IMR-90 (cell line): ENCODE measurements around the gene SNRK. TPM values are rescaled to one million over a fixed set of nuclear protein-coding genes. Genes with fewer than 3 reads are reported as not detected.

ENCODE experiments used
- ATAC-seq: fragments of 200-7000 bp; cut with Tn5 transposase; 2 replicates; pipeline ENCODE4 v1.9.1; 2020; ENCODE audit warnings: low read depth, mild to moderate bottlenecking, moderate library complexity
- BruUV-seq: library from RNA; stranded (reverse); fragments of 400-500 nt; replicated peaks from 2 replicates; lab custom pipeline; 2021; lab: Mats Ljungman, UMichigan
- CTCF ChIA-PET: fragments of 300-600 bp; formaldehyde crosslinking; extraction: SDS; loops from one replicate; lab custom pipeline; 2021; ENCODE audit warnings: antibody characterized with exemption; lab: Yijun Ruan, JAX
- POLR2A ChIA-PET: fragments of 300-600 bp; sonication (Branson Sonifier 250); formaldehyde crosslinking; loops from one replicate; lab custom pipeline; 2022; ENCODE audit warnings: antibody characterized with exemption; ENCODE audit not compliant: unreplicated experiment; lab: Charles Lee
- DNase-seq: peaks from one replicate; pipeline ENCODE4 v3.0.0; 2013
- H2AFZ ChIP-seq: replicated peaks from 2 replicates; pipeline ENCODE3; 2013; ENCODE audit warnings: low read length, mild to moderate bottlenecking; ENCODE audit not compliant: poor library complexity
- H2AK5ac ChIP-seq: 2 replicates; pipeline ENCODE4 v1.6.1; 2013; ENCODE audit warnings: low read depth, low read length, inconsistent platforms
- H2AK9ac ChIP-seq: replicated peaks from 2 replicates; pipeline ENCODE3; 2013; ENCODE audit warnings: mild to moderate bottlenecking, low read depth, low read length, moderate library complexity; ENCODE audit not compliant: poor library complexity
- H2BK120ac ChIP-seq: 2 replicates; pipeline ENCODE4 v1.6.1; 2013; ENCODE audit warnings: low read depth, low read length, inconsistent platforms
- H2BK15ac ChIP-seq: 3 replicates; pipeline ENCODE4 v1.6.1; 2013; ENCODE audit warnings: low read depth, low read length, inconsistent platforms
- H2BK20ac ChIP-seq: 2 replicates; pipeline ENCODE4 v1.6.1; 2013; ENCODE audit warnings: low read depth, mild to moderate bottlenecking, inconsistent platforms, low read length, moderate library complexity
- H2BK5ac ChIP-seq: 2 replicates; pipeline ENCODE4 v1.6.1; 2013; ENCODE audit warnings: mild to moderate bottlenecking, low read depth, low read length, inconsistent platforms; ENCODE audit not compliant: poor library complexity, severe bottlenecking
- H3K14ac ChIP-seq: replicated peaks from 2 replicates; pipeline ENCODE4 v1.6.1; 2013; ENCODE audit warnings: low read depth, low read length, inconsistent platforms
- H3K18ac ChIP-seq: 2 replicates; pipeline ENCODE4 v1.6.1; 2013; ENCODE audit warnings: low read depth, low read length, control low read depth
- H3K23ac ChIP-seq: 2 replicates; pipeline ENCODE4 v1.6.1; 2013; ENCODE audit warnings: low read depth, low read length, inconsistent platforms
- H3K27ac ChIP-seq: 2 replicates; pipeline ENCODE4 v1.5.1; 2013; ENCODE audit warnings: mild to moderate bottlenecking, control low read depth, low read length; ENCODE audit not compliant: insufficient read depth
- H3K27me3 ChIP-seq: 2 replicates; pipeline ENCODE4 v1.6.1; 2013; ENCODE audit warnings: low read length; ENCODE audit not compliant: control insufficient read depth, insufficient read depth
- H3K36me3 ChIP-seq: 2 replicates; pipeline ENCODE4 v1.6.1; 2013; ENCODE audit warnings: low read length, mixed read lengths; ENCODE audit not compliant: control insufficient read depth, insufficient read depth
- H3K4ac ChIP-seq: 2 replicates; pipeline ENCODE4 v1.6.1; 2013; ENCODE audit warnings: low read depth, low read length, inconsistent platforms
- H3K4me1 ChIP-seq: 2 replicates; pipeline ENCODE4 v1.6.1; 2013; ENCODE audit warnings: low read length, mixed read lengths; ENCODE audit not compliant: control insufficient read depth, insufficient read depth
- H3K4me2 ChIP-seq: 2 replicates; pipeline ENCODE4 v1.6.1; 2013; ENCODE audit warnings: low read depth, mild to moderate bottlenecking, control low read depth, low read length, moderate library complexity
- H3K4me3 ChIP-seq: 2 replicates; pipeline ENCODE4 v1.5.1; 2013; ENCODE audit warnings: low read depth, mild to moderate bottlenecking, control low read depth, low read length, moderate library complexity; ENCODE audit not compliant: insufficient read depth
- H3K56ac ChIP-seq: 2 replicates; pipeline ENCODE4 v1.6.1; 2013; ENCODE audit warnings: low read length, inconsistent platforms; ENCODE audit not compliant: insufficient read depth; ENCODE audit errors: extremely low read depth
- H3K79me1 ChIP-seq, 2 experiments: 2 replicates each; pipeline ENCODE4 v1.6.1; 2013; ENCODE audit warnings: low read length in 2 of 2, inconsistent platforms in 1 of 2, low read depth in 1 of 2
- H3K9ac ChIP-seq: 2 replicates; pipeline ENCODE4 v1.6.1; 2013; ENCODE audit warnings: low read depth, low read length, control low read depth
- H3K9me1 ChIP-seq: 2 replicates; pipeline ENCODE4 v1.6.1; 2013; ENCODE audit warnings: low read length, inconsistent platforms; ENCODE audit not compliant: insufficient read depth
- H3K9me3 ChIP-seq: 2 replicates; pipeline ENCODE4 v1.6.1; 2013; ENCODE audit warnings: low read length; ENCODE audit not compliant: control insufficient read depth, insufficient read depth
- H4K20me1 ChIP-seq: 2 replicates; pipeline ENCODE4 v1.6.1; 2013; ENCODE audit warnings: low read length, inconsistent platforms; ENCODE audit not compliant: insufficient read depth
- H4K5ac ChIP-seq: 2 replicates; pipeline ENCODE4 v1.6.1; 2013; ENCODE audit warnings: mild to moderate bottlenecking, low read depth, low read length, control low read depth
- H4K8ac ChIP-seq, 2 experiments: 2 replicates each; pipeline ENCODE4 v1.6.1; 2013; ENCODE audit warnings: low read depth in 2 of 2, low read length in 2 of 2, control low read depth in 1 of 2, inconsistent platforms in 1 of 2
- H4K91ac ChIP-seq: 2 replicates; pipeline ENCODE4 v1.6.1; 2013; ENCODE audit warnings: low read depth, low read length, inconsistent platforms; ENCODE audit not compliant: insufficient read depth
- MAFK ChIP-seq: IDR thresholded peaks from 2 replicates; pipeline ENCODE4 v1.6.1; 2012; ENCODE audit warnings: low read depth, low read length, improper control_type of control experiment
- NFE2L2 ChIP-seq: fragments of 150-350 bp; IDR thresholded peaks from 2 replicates; pipeline ENCODE4 v1.6.1; 2016; ENCODE audit warnings: low read depth, mild to moderate bottlenecking, low read length
- POLR2A ChIP-seq: IDR thresholded peaks from 2 replicates; pipeline ENCODE4 v1.6.1; 2012; ENCODE audit warnings: mild to moderate bottlenecking, low read depth, low read length
- RAD21 ChIP-seq: IDR thresholded peaks from 2 replicates; pipeline ENCODE4 v1.6.1; 2012; ENCODE audit warnings: low read length, improper control_type of control experiment
- RFX5 ChIP-seq: IDR thresholded peaks from 2 replicates; pipeline ENCODE4 v1.8.0; 2012; ENCODE audit warnings: low read depth, mild to moderate bottlenecking, low read length, moderate library complexity
- SMC3 ChIP-seq: fragments of 150-350 bp; IDR thresholded peaks from 2 replicates; pipeline ENCODE4 v1.6.1; 2016; ENCODE audit warnings: low read depth, mild to moderate bottlenecking, antibody characterized with exemption, low read length, moderate library complexity
- WGBS, 2 experiments: methylation state at CpG; one replicate each; pipeline versions ENCODE4 v1.1.5 to v1.1.7; 2013; ENCODE audit warnings: missing lambda C conversion rate in 2 of 2; ENCODE audit not compliant: insufficient read length in 1 of 2; ENCODE audit errors: extremely low coverage in 2 of 2; 5-methylcytosine and 5-hydroxymethylcytosine counted together
- dilution Hi-C: fragments of 300-500 bp; cut with HindIII; formaldehyde crosslinking; loops from one replicate; pipeline ENCODE4 v1.14.3; 2018; ENCODE audit warnings: low sequenced_read_pairs; ENCODE audit not compliant: unreplicated experiment
- in situ Hi-C: fragments of 300-500 bp; cut with MboI; formaldehyde crosslinking; loops from 3 replicates; pipeline ENCODE4 v1.14.3; 2019; ENCODE audit warnings: low sequenced_read_pairs, inconsistent platforms, mixed read lengths
- intact Hi-C: fragments of 100-400 bp; cut with micrococcal nuclease; formaldehyde crosslinking; loops from 2 replicates; pipeline ENCODE4 v1.10.0; 2022
- polyA plus RNA-seq, 3 experiments: library from polyadenylated mRNA; depleted of rRNA; stranded (reverse); fragments of >200 nt; gene quantifications; 2 replicates each; pipeline ENCODE4 v1.2.3, GENCODE V29; 2012; ENCODE audit warnings: low replicate concordance in 1 of 3
- total RNA-seq: library from RNA; depleted of rRNA; stranded (reverse); fragments of >200 nt; gene quantifications from 2 replicates; pipeline ENCODE4 v1.2.3, GENCODE V29; 2012

The SNRK gene
- total and polyA plus RNA-seq, 2 of the 4 experiments (the other 2 are of a cell fraction) = 4.7 to 23.1 TPM

GRCh38 chr3:43363621-43364266 lies 77.4 kb downstream of the SNRK start:
- dilution Hi-C loops (no loop called here), intact Hi-C loops (no loop called here), in situ Hi-C loops (no loop called here)
- Histone ChIP-seq H2BK15ac (no peak overlapping the region), H3K23ac (no peak overlapping the region), H3K79me1 (no peaks in the 10 kb centered on the region), H3K27me3 (no peaks in the 10 kb centered on the region), H2AFZ (no peak overlapping the region), H4K5ac (no peak overlapping the region), H3K4me2 (no peak overlapping the region), H3K36me3 (peaks cover 10% of the 10 kb centered on the region; the same call in 1 of the 2 replicates), H2AK9ac (peak overlapping the region; percentile 7), H3K4me1 (peaks cover 7% of the 10 kb centered on the region; the same call in 1 of the 2 replicates), H4K8ac (no peak overlapping the region), H3K14ac (no peak overlapping the region), H3K9ac (no peak overlapping the region), H3K9me3 (no peaks in the 10 kb centered on the region), H3K4me3 (no peak overlapping the region), H4K20me1 (no peaks in the 10 kb centered on the region), H3K9me1 (peaks cover 4% of the 10 kb centered on the region), H2BK20ac (no peak overlapping the region), H3K27ac (no peak overlapping the region), H2AK5ac (no peak overlapping the region), H2BK120ac (no peak overlapping the region), H3K18ac (no peak overlapping the region), H2BK5ac (no peak overlapping the region), H4K91ac (no peak overlapping the region), H3K56ac (no peak overlapping the region), H3K4ac (no peak overlapping the region)
- DNase-seq = peak; percentile 51
- WGBS, 2 experiments = 84% methylated on average over 12 of the region's 26 CpGs; no CpG with 5 or more reads in 1 of the 2 experiments
- BruUV-seq = no TSS peak
- no peak for TF ChIP-seq SMC3
- no peak for TF ChIP-seq RAD21
- TF ChIP-seq MAFK = no peak
- no peak for TF ChIP-seq POLR2A
- no peak for TF ChIP-seq NFE2L2
- no peak for TF ChIP-seq RFX5
- ATAC-seq = no peak
- POLR2A ChIA-PET = no interaction called here
- CTCF ChIA-PET = no interaction called here
